Natural killer cell (primary cell): ENCODE results near the gene CRHBP. TPM values are rescaled to one million over a fixed set of nuclear protein-coding genes. Genes with fewer than 3 reads are reported as not detected.

Experiments used
- ATAC-seq, 3 donors: fragments of 150-1000 bp in 2 of 3; fragments of 200-7000 bp in 1 of 3; cut with Tn5 transposase; 1 replicate in 1 of 3; 2 replicates in 2 of 3; pipeline ENCODE4 v1.10.0; 2021; ENCODE audit warnings: mild to moderate bottlenecking in 2 of 3, moderate library complexity in 2 of 3
- DNase-seq, 2 donors: peaks; one replicate each; pipeline versions ENCODE4 v3.0.0 to v3.0.0-alpha.2; 2013 to 2021; ENCODE audit warnings: mixed read lengths in 1 of 2
- H3K27ac ChIP-seq: one replicate; pipeline ENCODE4 v1.5.1; 2013; ENCODE audit warnings: mild to moderate bottlenecking, low read length
- H3K27me3 ChIP-seq: one replicate; pipeline ENCODE4 v1.6.1; 2013; ENCODE audit warnings: low read length; ENCODE audit not compliant: control insufficient read depth, insufficient read depth
- H3K36me3 ChIP-seq: one replicate; pipeline ENCODE4 v1.6.1; 2013; ENCODE audit warnings: low read length; ENCODE audit not compliant: control insufficient read depth, insufficient read depth
- H3K4me1 ChIP-seq: one replicate; pipeline ENCODE4 v1.6.1; 2013; ENCODE audit warnings: low read length; ENCODE audit not compliant: control insufficient read depth, insufficient read depth
- H3K4me3 ChIP-seq: one replicate; pipeline ENCODE4 v1.5.1; 2013; ENCODE audit warnings: low read length
- H3K9me3 ChIP-seq: one replicate; pipeline ENCODE4 v1.6.1; 2013; ENCODE audit warnings: low read length; ENCODE audit not compliant: control insufficient read depth, insufficient read depth
- H3K27ac Mint-ChIP-seq, 2 donors: one replicate each; pipeline ENCODE4 v1.8.0; 2022; ENCODE audit warnings: mild to moderate bottlenecking in 2 of 2, mixed read lengths in 2 of 2, moderate library complexity in 1 of 2
- H3K27me3 Mint-ChIP-seq, 2 donors: one replicate each; pipeline ENCODE4 v1.8.0; 2022; ENCODE audit warnings: low read depth in 2 of 2, mixed read lengths in 2 of 2
- H3K36me3 Mint-ChIP-seq: one replicate; pipeline ENCODE4 v1.8.0; 2022; ENCODE audit warnings: mixed read lengths
- H3K4me1 Mint-ChIP-seq, 2 donors: one replicate each; pipeline ENCODE4 v1.8.0; 2022; ENCODE audit warnings: mixed read lengths in 2 of 2
- H3K4me3 Mint-ChIP-seq: one replicate; pipeline ENCODE4 v1.8.0; 2022; ENCODE audit warnings: mild to moderate bottlenecking, moderate library complexity, mixed read lengths
- H3K9me3 Mint-ChIP-seq, 2 donors: one replicate each; pipeline ENCODE4 v1.8.0; 2022; ENCODE audit warnings: mixed read lengths in 2 of 2
- WGBS: methylation state at CpG from one replicate; pipeline ENCODE4 v1.1.7; 2013; ENCODE audit warnings: missing lambda C conversion rate; ENCODE audit not compliant: insufficient coverage; 5-methylcytosine and 5-hydroxymethylcytosine counted together
- intact Hi-C: fragments of 100-400 bp; cut with micrococcal nuclease; formaldehyde crosslinking; loops from one replicate; pipeline ENCODE4 v1.14.2; 2022
- total RNA-seq, 4 donors: library from RNA; stranded (reverse); fragments of 120-200 nt in 1 of 4; gene quantifications; one replicate each; pipeline versions ENCODE4 v1.2.3 to v1.2.4, GENCODE V29; 2013 to 2022
- TF ChIP-seq, protein P1 (sequence below): fragments of 200-600 bp; IDR thresholded peaks from one replicate; pipeline ENCODE4 v1.8.0; 2022; ENCODE audit warnings: antibody characterized with exemption

CRHBP gene
- total RNA-seq, 3 donors from 2014 or later (not counting 1 experiment from before 2014, with no cell fraction given), result 0.31 to 0.84 TPM; not detected in 1

DNA sequence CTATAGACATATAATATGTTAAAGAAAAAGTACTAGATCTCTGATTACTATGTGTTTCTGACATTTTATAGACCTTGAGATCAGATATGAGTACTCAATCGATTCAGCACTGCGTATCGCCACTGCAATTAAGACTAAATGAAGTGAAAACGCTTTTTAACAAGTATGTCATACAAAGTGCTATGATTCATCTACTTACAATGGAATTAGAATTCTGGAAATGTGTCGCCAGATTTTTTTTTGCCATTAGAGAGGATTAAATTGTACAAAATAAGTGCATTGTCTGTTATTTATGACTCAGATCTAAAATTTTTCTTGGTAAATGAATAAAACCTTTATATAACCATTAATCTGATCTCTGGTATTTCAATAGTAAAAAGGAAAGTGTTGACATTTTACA, 57.4 kb downstream of the CRHBP start:
- Histone ChIP-seq H3K27ac (no peak overlapping the region), H3K27me3 (no peaks in the 10 kb centered on the region), H3K9me3 (no peaks in the 10 kb centered on the region), H3K4me1 (no peaks in the 10 kb centered on the region), H3K4me3 (no peak overlapping the region), H3K36me3 (no peaks in the 10 kb centered on the region)
- ATAC-seq, result no peak
- no peak overlapping the region for H3K4me3 Mint-ChIP-seq
- intact Hi-C loops, result no loop called here
- TF ChIP-seq, protein P1, sequence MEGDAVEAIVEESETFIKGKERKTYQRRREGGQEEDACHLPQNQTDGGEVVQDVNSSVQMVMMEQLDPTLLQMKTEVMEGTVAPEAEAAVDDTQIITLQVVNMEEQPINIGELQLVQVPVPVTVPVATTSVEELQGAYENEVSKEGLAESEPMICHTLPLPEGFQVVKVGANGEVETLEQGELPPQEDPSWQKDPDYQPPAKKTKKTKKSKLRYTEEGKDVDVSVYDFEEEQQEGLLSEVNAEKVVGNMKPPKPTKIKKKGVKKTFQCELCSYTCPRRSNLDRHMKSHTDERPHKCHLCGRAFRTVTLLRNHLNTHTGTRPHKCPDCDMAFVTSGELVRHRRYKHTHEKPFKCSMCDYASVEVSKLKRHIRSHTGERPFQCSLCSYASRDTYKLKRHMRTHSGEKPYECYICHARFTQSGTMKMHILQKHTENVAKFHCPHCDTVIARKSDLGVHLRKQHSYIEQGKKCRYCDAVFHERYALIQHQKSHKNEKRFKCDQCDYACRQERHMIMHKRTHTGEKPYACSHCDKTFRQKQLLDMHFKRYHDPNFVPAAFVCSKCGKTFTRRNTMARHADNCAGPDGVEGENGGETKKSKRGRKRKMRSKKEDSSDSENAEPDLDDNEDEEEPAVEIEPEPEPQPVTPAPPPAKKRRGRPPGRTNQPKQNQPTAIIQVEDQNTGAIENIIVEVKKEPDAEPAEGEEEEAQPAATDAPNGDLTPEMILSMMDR, result no peak
- H3K27ac Mint-ChIP-seq, result no peak overlapping the region
- no peaks in the 10 kb centered on the region for H3K36me3 Mint-ChIP-seq
- H3K9me3 Mint-ChIP-seq, result no peaks in the 10 kb centered on the region
- H3K4me1 Mint-ChIP-seq, result no peaks in the 10 kb centered on the region
- no peak for DNase-seq
- WGBS, result 100% methylated on average over 3 of the region's 5 CpGs
- peaks cover 25 to 36% of the 10 kb centered on the region in 2 donors for H3K27me3 Mint-ChIP-seq

DNA sequence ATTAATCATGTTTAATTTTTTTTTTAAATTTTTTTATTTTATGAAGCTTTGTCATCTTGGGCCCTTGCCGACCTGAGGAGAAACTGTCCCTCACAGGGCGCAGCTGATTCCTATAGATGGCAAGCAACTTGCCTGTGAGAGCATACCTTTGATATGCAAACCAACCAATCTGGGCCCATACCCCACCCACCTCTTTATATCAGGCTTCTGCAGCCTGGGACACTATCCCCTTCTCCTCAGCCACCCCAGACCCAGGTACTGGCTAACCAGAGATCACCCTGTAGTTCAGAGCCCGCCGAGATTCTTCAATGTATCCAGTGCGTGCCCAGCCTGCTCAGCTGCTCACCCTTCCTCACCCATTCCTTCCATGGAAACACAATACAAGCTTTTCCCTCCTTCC, 58.7 kb downstream of the CRHBP start:
- H3K4me3 Mint-ChIP-seq, result no peak overlapping the region
- H3K4me3 ChIP-seq, result no peak overlapping the region
- no peaks in the 10 kb centered on the region for H3K4me1 ChIP-seq
- WGBS, result 93% methylated on average over 5 of the region's 5 CpGs
- no peaks in the 10 kb centered on the region for H3K27me3 ChIP-seq
- no peaks in the 10 kb centered on the region for H3K4me1 Mint-ChIP-seq
- intact Hi-C loops, result no loop called here
- DNase-seq (no peak), ATAC-seq (no peak)
- H3K9me3 ChIP-seq, result no peaks in the 10 kb centered on the region
- no peaks in the 10 kb centered on the region for H3K36me3 Mint-ChIP-seq
- H3K27ac ChIP-seq, result no peak overlapping the region
- H3K27me3 Mint-ChIP-seq, result peaks cover 18 to 31% of the 10 kb centered on the region in 2 donors
- no peaks in the 10 kb centered on the region for H3K36me3 ChIP-seq
- TF ChIP-seq, protein P1, result no peak
- no peak overlapping the region for H3K27ac Mint-ChIP-seq
- no peaks in the 10 kb centered on the region for H3K9me3 Mint-ChIP-seq

DNA sequence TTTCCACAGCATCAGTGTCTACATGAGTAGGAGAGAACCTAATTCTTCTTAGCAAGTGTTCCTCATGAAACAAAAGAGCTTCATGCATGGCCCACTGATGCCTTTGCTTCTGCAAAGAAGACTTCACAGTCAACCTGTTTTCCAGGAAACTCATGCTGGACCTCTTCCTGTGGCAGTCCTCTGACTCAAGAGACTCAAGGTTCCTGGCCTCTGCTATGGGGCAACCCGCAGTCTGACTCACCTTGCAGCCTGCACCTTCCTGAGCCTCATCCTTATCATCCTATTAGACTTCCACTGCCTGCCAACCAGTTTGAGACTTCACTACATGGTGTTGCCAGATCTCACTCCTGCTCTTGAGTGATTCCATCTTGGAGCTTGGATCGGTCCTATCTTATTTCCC, 59.8 kb downstream of the CRHBP start:
- Mint-ChIP-seq H3K36me3 (no peaks in the 10 kb centered on the region), H3K4me3 (no peak overlapping the region), H3K27ac (no peak overlapping the region), H3K9me3 (no peaks in the 10 kb centered on the region), H3K27me3 (peaks cover 14 to 27% of the 10 kb centered on the region in 2 donors), H3K4me1 (no peaks in the 10 kb centered on the region)
- WGBS, result 85% methylated on average over 2 of the region's 2 CpGs
- TF ChIP-seq, protein P1, result no peak
- Histone ChIP-seq H3K4me1 (no peaks in the 10 kb centered on the region), H3K9me3 (no peaks in the 10 kb centered on the region), H3K27ac (no peak overlapping the region), H3K36me3 (no peaks in the 10 kb centered on the region), H3K4me3 (no peak overlapping the region), H3K27me3 (no peaks in the 10 kb centered on the region)
- intact Hi-C loops, result no loop called here
- no peak for ATAC-seq
- no peak for DNase-seq

DNA sequence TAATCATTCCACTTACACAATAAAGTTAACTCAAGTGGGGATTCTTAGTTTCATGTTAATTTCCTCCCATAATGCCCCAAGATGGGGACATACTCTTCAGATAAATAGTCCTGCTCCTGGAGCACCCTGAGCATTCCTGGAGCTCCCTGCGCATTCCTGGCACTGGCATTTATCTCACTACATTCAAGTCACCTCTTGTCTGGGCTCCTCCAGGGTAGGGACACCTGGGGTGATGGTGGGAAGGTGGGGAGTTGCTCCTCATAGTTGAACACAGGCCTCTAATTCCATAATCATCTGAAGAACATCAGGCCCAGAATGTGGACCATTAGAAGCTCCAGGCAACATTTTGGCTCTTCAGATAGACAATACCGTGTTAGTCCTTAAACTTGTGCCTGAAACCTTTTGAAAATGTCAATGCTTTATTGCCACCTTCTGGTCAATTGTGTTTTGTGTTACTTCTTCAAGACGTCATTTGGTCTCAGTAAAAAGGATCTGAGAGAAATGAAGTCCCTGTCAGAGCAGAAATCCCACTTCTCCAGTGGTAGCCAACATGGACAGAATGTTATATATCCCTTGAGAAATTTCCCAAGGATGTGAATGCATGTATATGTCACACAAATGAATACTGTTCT, 63.2 kb downstream of the CRHBP start:
- Histone ChIP-seq H3K27ac (no peak overlapping the region), H3K4me1 (no peaks in the 10 kb centered on the region), H3K27me3 (no peaks in the 10 kb centered on the region), H3K36me3 (no peaks in the 10 kb centered on the region), H3K9me3 (no peaks in the 10 kb centered on the region), H3K4me3 (no peak overlapping the region)
- WGBS, result 30% methylated on average over 3 of the region's 3 CpGs
- H3K27ac Mint-ChIP-seq, result no peak overlapping the region
- H3K4me3 Mint-ChIP-seq, result no peak overlapping the region
- TF ChIP-seq, protein P1, result no peak
- no peaks in the 10 kb centered on the region for H3K9me3 Mint-ChIP-seq
- intact Hi-C loops, result no loop called here
- ATAC-seq, result no peak
- peaks cover 13 to 37% of the 10 kb centered on the region in 2 donors for H3K27me3 Mint-ChIP-seq
- H3K4me1 Mint-ChIP-seq, result no peaks in the 10 kb centered on the region
- DNase-seq, result peak in 1 of 2 donors; percentile 32
- no peaks in the 10 kb centered on the region for H3K36me3 Mint-ChIP-seq
